ENCODE measurements around the gene PRM3. TPM values are rescaled to one million over a fixed set of nuclear protein-coding genes. Genes with fewer than 3 reads are reported as not detected.

Gene PRM3
- total and polyA plus RNA-seq, 2 of the 8 experiments (the other 6 are each of a cell fraction or from before 2014, with no cell fraction given): not detected

DNA sequence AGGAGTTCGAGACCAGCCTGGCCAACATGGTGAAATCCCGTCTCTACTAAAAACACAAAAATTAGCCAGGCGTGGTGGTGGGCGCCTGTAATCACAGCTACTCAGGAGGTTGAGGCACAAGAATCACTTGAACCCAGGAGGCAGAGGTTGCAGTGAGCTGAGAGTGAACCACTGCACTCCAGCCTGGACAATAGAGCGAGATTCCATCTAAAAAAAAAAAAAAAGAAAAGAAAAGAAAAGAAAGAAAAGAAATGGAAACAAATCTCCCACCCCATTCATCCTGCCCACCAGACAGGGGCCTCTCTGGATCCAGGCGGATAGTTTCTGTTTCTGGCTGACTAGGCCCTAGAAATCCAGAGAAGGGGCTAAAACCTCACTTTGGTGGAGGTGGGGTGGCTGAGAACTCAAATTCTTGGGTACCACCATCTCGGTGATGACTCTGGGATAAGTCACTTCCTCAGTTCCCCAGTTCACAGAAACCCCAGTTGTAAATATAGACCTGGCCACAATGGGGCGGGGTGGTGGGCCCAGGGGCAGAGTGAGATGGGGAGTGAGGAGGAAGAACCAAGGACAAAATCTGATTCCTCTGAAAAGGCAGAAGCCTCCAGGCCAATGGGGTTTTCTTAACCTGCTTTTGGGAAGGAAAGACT, 39.6 kb downstream of the PRM3 start:
- Histone ChIP-seq H3K79me2 (ENCODE audit: control insufficient read depth in 1 of 2, insufficient read depth in 2 of 2, low read length in 2 of 2) (no peaks in the 10 kb centered on the region), H2AK5ac (ENCODE audit: low read depth, low read length) (no peak overlapping the region), H3K4me3 (ENCODE audit: extremely low read depth in 1 of 4, insufficient read depth in 2 of 4, low read depth in 3 of 4, low read length in 4 of 4) (no peak overlapping the region), H3K9ac (replicated peaks in 1 of 4; ENCODE audit: extremely low read depth in 1 of 4, low read depth in 3 of 4, low read length in 3 of 4) (no peak overlapping the region), H2BK5ac (ENCODE audit: low read depth, low read length) (peak overlapping the region; percentile 60; the same call in 1 of the 2 replicates), H4K91ac (replicated peaks; ENCODE audit: insufficient read length, low read length) (no peak overlapping the region), H3K27me3 (replicated peaks in 1 of 4; ENCODE audit: control insufficient read depth in 3 of 4, extremely low read depth in 1 of 4, insufficient read depth in 3 of 4, low read length in 3 of 4) (no peaks in the 10 kb centered on the region), H4K20me1 (replicated peaks in 1 of 2; ENCODE audit: control insufficient read depth in 1 of 2, insufficient read depth in 2 of 2, low read length in 2 of 2) (no peaks in the 10 kb centered on the region), H2BK15ac (ENCODE audit: low read length) (no peak overlapping the region), H2BK12ac (ENCODE audit: low read depth, low read length) (no peak overlapping the region), H4K5ac (ENCODE audit: insufficient read length, low read depth, low read length) (no peak overlapping the region), H2BK20ac (ENCODE audit: low read length) (no peak overlapping the region), H3K23ac (ENCODE audit: insufficient read length) (no peak overlapping the region), H3K56ac (replicated peaks; ENCODE audit: insufficient read length, low read depth, low read length) (no peak overlapping the region), H3K36me3 (ENCODE audit: control insufficient read depth in 2 of 4, insufficient read depth in 4 of 4, low read length in 3 of 4) (no peaks in the 10 kb centered on the region), H3K14ac (ENCODE audit: insufficient read length) (no peak overlapping the region), H3K4me1 (replicated peaks in 1 of 4; ENCODE audit: control insufficient read depth in 3 of 4, insufficient read depth in 4 of 4, low read length in 3 of 4) (peaks cover 0 to 4% (median 1%) of the 10 kb centered on the region in 4 experiments; a peak in 3 of 7 replicates), H3K23me2 (ENCODE audit: low read depth, low read length) (no peaks in the 10 kb centered on the region), H4K8ac (ENCODE audit: extremely low read depth, insufficient read depth, low read length) (no peak overlapping the region), H3K27ac (ENCODE audit: low read depth, low read length) (no peak overlapping the region), H2BK120ac (replicated peaks; ENCODE audit: low read depth, low read length) (no peak overlapping the region), H3K79me1 (ENCODE audit: low read depth, low read length) (no peaks in the 10 kb centered on the region), H3K18ac (ENCODE audit: extremely low read depth, low read length) (no peak overlapping the region), H3K9me3 (ENCODE audit: insufficient read depth in 2 of 2, low read depth in 1 of 2, low read length in 1 of 2) (0 out of 4 replicates have a peak, but pooled peaks cover 0 to 3% of the 10 kb centered on the region in 2 experiments), H2AFZ (ENCODE audit: low read length) (no peak overlapping the region), H3K4ac (replicated peaks; ENCODE audit: insufficient read length, low read depth, low read length) (no peak overlapping the region), H3K4me2 (ENCODE audit: insufficient read depth in 1 of 2, low read depth in 2 of 2, low read length in 2 of 2) (no peak overlapping the region)
- ChIA-PET POLR2A (ENCODE audit: partially characterized antibody) (interaction anchor here (1.1 kb wide), 1 partner anchor 126 kb away, joined by 3 read pairs; no protein-coding TSS in a partner anchor), CTCF (ENCODE audit: partially characterized antibody) (interaction anchor here (1.1 to 1.4 kb wide), 4 partner anchors 8 to 151 kb away, joined by 3 to 4 read pairs (median 4); no protein-coding TSS in a partner anchor)
- WGBS, 2 experiments (ENCODE audit: extremely low coverage in 1 of 2, insufficient coverage in 1 of 2, insufficient read length in 1 of 2, insufficient replicate concordance in 2 of 2, low coverage in 1 of 2, low lambda C conversion rate in 2 of 2, missing lambda C conversion rate in 1 of 2): 84% methylated on average over 5 of the region's 8 CpGs; no CpG with 5 or more reads in 1 of the 2 experiments
- DNase-seq (ENCODE audit: low read depth in 1 of 2, low spot score in 2 of 2) (peak in 1 of 2 experiments; percentile 60), FAIRE-seq (no peak)
- TF ChIP-seq SIX5 (IDR thresholded peaks at IDR 0.05; ENCODE audit: low read depth, low read length): no peak
- TF ChIP-seq JUN (IDR thresholded peaks at IDR 0.05; ENCODE audit: low read depth, low read length): no peak
- TF ChIP-seq NRF1 (IDR thresholded peaks at IDR 0.05; ENCODE audit: low read depth, low read length): no peak
- peak; percentile 11 to 37 (median 31) for TF ChIP-seq CTCF (IDR thresholded peaks at IDR 0.05; ENCODE audit: control extremely low read depth in 1 of 3, insufficient read depth in 1 of 3, low read depth in 1 of 3, low read length in 3 of 3)
- no peak for TF ChIP-seq MAFK (IDR thresholded peaks at IDR 0.05; ENCODE audit: low read depth, low read length)
- no peak for TF ChIP-seq EGR1 (IDR thresholded peaks at IDR 0.05; ENCODE audit: borderline replicate concordance, low read depth, low read length)
- no peak for TF ChIP-seq SAP30 (IDR thresholded peaks at IDR 0.05; ENCODE audit: insufficient read depth, insufficient replicate concordance, low read length)
- TF ChIP-seq ZNF274 (IDR thresholded peaks at IDR 0.05; ENCODE audit: borderline replicate concordance, extremely low read depth, low read length): no peak
- TF ChIP-seq TAF1 (IDR thresholded peaks at IDR 0.05; ENCODE audit: low read depth, low read length): no peak
- no peak for TF ChIP-seq SRF (IDR thresholded peaks at IDR 0.05; ENCODE audit: low read depth, low read length)
